HL-60 (cell line): ENCODE measurements around the gene MYEF2.

Source experiments
- POLR2AphosphoS5 ChIP-seq: IDR thresholded peaks from 2 replicates; pipeline ENCODE4 v1.6.1; 2012; ENCODE audit warnings: low read depth
- SPI1 ChIP-seq: IDR thresholded peaks from 2 replicates; pipeline ENCODE4 v1.6.1; 2012; ENCODE audit warnings: low read depth, mild to moderate bottlenecking, borderline replicate concordance
- TF ChIP-seq, protein P1 (sequence below): IDR thresholded peaks from one replicate; pipeline ENCODE4 v1.5.1; 2011; ENCODE audit warnings: low read length, control low read depth, inconsistent platforms; ENCODE audit not compliant: insufficient read depth

DNA sequence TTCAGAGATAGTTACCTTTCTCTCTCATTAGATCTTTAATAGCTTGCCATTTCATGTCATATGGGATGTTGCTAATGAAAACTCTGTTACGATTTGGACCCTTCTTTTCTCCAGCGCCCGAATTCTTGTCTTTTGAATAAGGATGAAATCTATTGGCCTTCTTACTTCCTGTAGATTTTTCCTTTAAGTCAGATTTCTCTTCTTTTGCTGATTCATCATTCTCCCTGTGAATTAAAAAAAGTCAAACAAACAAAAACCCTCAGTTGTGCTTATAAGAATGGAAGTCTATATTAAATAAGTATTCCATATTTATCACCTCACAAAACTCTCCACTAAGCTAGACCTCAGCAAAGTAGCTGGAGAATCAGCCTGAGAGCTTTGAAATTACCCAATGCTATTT, 9.5 kb downstream of the MYEF2 start:
- TF ChIP-seq SPI1 (no peak), POLR2AphosphoS5 (no peak)
- TF ChIP-seq, protein P1, sequence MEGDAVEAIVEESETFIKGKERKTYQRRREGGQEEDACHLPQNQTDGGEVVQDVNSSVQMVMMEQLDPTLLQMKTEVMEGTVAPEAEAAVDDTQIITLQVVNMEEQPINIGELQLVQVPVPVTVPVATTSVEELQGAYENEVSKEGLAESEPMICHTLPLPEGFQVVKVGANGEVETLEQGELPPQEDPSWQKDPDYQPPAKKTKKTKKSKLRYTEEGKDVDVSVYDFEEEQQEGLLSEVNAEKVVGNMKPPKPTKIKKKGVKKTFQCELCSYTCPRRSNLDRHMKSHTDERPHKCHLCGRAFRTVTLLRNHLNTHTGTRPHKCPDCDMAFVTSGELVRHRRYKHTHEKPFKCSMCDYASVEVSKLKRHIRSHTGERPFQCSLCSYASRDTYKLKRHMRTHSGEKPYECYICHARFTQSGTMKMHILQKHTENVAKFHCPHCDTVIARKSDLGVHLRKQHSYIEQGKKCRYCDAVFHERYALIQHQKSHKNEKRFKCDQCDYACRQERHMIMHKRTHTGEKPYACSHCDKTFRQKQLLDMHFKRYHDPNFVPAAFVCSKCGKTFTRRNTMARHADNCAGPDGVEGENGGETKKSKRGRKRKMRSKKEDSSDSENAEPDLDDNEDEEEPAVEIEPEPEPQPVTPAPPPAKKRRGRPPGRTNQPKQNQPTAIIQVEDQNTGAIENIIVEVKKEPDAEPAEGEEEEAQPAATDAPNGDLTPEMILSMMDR = no peak
